IPS DF 19.7 (cell line): ENCODE results near the gene SMAD3.

ENCODE experiments used
- DNase-seq: peaks from one replicate; pipeline ENCODE4 v3.0.0-alpha.2; 2013; ENCODE audit warnings: low read depth, low spot score

The SMAD3 gene

GRCh38 chr15:67125589-67126502 lies 60.4 kb downstream of the SMAD3 start:
- no peak for DNase-seq

- no peak for DNase-seq
Measured at GRCh38 chr15:67126551-67127330, 61.3 kb downstream of the SMAD3 start.

- DNase-seq = no peak
Measured at GRCh38 chr15:67127331-67127664, 61.9 kb downstream of the SMAD3 start.

- no peak for DNase-seq
Measured at GRCh38 chr15:67127965-67128364, 62.6 kb downstream of the SMAD3 start.

- DNase-seq = no peak
Measured at GRCh38 chr15:67130166-67130565, 64.8 kb downstream of the SMAD3 start.

GRCh38 chr15:67130673-67131601 lies 65.5 kb downstream of the SMAD3 start:
- no peak for DNase-seq

GRCh38 chr15:67132276-67132675 lies 66.9 kb downstream of the SMAD3 start:
- DNase-seq = no peak

- no peak for DNase-seq
Measured at GRCh38 chr15:67133026-67133425, 67.6 kb downstream of the SMAD3 start.

- DNase-seq = no peak
Measured at GRCh38 chr15:67133738-67134066, 68.3 kb downstream of the SMAD3 start.

- no peak for DNase-seq
Measured at GRCh38 chr15:67134067-67134838, 68.9 kb downstream of the SMAD3 start.

GRCh38 chr15:67134871-67135492 lies 69.6 kb downstream of the SMAD3 start:
- DNase-seq = no peak

GRCh38 chr15:67135494-67135893 lies 70.1 kb downstream of the SMAD3 start:
- DNase-seq = no peak

- DNase-seq = no peak
Measured at GRCh38 chr15:67136802-67137201, 71.4 kb downstream of the SMAD3 start.

GRCh38 chr15:67137319-67137718 lies 71.9 kb downstream of the SMAD3 start:
- no peak for DNase-seq

GRCh38 chr15:67137951-67138848 lies 72.8 kb downstream of the SMAD3 start:
- DNase-seq = no peak

GRCh38 chr15:67138891-67139855 lies 73.8 kb downstream of the SMAD3 start:
- DNase-seq = no peak

GRCh38 chr15:67140078-67140833 lies 74.9 kb downstream of the SMAD3 start:
- no peak for DNase-seq
